IMR-90 (cell line): ENCODE measurements around the gene ZGRF1. TPM values are rescaled to one million over a fixed set of nuclear protein-coding genes. Genes with fewer than 3 reads are reported as not detected.

Source experiments
- ATAC-seq: fragments of 200-7000 bp; cut with Tn5 transposase; 2 replicates; pipeline ENCODE4 v1.9.1; 2020; ENCODE audit warnings: low read depth, mild to moderate bottlenecking, moderate library complexity
- BruUV-seq: library from RNA; stranded (reverse); fragments of 400-500 nt; replicated peaks from 2 replicates; lab custom pipeline; 2021; lab: Mats Ljungman, UMichigan
- CTCF ChIA-PET: fragments of 300-600 bp; formaldehyde crosslinking; extraction: SDS; loops from one replicate; lab custom pipeline; 2021; ENCODE audit warnings: antibody characterized with exemption; lab: Yijun Ruan, JAX
- POLR2A ChIA-PET: fragments of 300-600 bp; sonication (Branson Sonifier 250); formaldehyde crosslinking; loops from one replicate; lab custom pipeline; 2022; ENCODE audit warnings: antibody characterized with exemption; ENCODE audit not compliant: unreplicated experiment; lab: Charles Lee
- DNase-seq: peaks from one replicate; pipeline ENCODE4 v3.0.0; 2013
- H2AFZ ChIP-seq: replicated peaks from 2 replicates; pipeline ENCODE3; 2013; ENCODE audit warnings: low read length, mild to moderate bottlenecking; ENCODE audit not compliant: poor library complexity
- H2AK5ac ChIP-seq: 2 replicates; pipeline ENCODE4 v1.6.1; 2013; ENCODE audit warnings: low read depth, low read length, inconsistent platforms
- H2AK9ac ChIP-seq: replicated peaks from 2 replicates; pipeline ENCODE3; 2013; ENCODE audit warnings: mild to moderate bottlenecking, low read depth, low read length, moderate library complexity; ENCODE audit not compliant: poor library complexity
- H2BK120ac ChIP-seq: 2 replicates; pipeline ENCODE4 v1.6.1; 2013; ENCODE audit warnings: low read depth, low read length, inconsistent platforms
- H2BK15ac ChIP-seq: 3 replicates; pipeline ENCODE4 v1.6.1; 2013; ENCODE audit warnings: low read depth, low read length, inconsistent platforms
- H2BK20ac ChIP-seq: 2 replicates; pipeline ENCODE4 v1.6.1; 2013; ENCODE audit warnings: low read depth, mild to moderate bottlenecking, inconsistent platforms, low read length, moderate library complexity
- H2BK5ac ChIP-seq: 2 replicates; pipeline ENCODE4 v1.6.1; 2013; ENCODE audit warnings: mild to moderate bottlenecking, low read depth, low read length, inconsistent platforms; ENCODE audit not compliant: poor library complexity, severe bottlenecking
- H3K14ac ChIP-seq: replicated peaks from 2 replicates; pipeline ENCODE4 v1.6.1; 2013; ENCODE audit warnings: low read depth, low read length, inconsistent platforms
- H3K18ac ChIP-seq: 2 replicates; pipeline ENCODE4 v1.6.1; 2013; ENCODE audit warnings: low read depth, low read length, control low read depth
- H3K23ac ChIP-seq: 2 replicates; pipeline ENCODE4 v1.6.1; 2013; ENCODE audit warnings: low read depth, low read length, inconsistent platforms
- H3K27ac ChIP-seq: 2 replicates; pipeline ENCODE4 v1.5.1; 2013; ENCODE audit warnings: mild to moderate bottlenecking, control low read depth, low read length; ENCODE audit not compliant: insufficient read depth
- H3K27me3 ChIP-seq: 2 replicates; pipeline ENCODE4 v1.6.1; 2013; ENCODE audit warnings: low read length; ENCODE audit not compliant: control insufficient read depth, insufficient read depth
- H3K36me3 ChIP-seq: 2 replicates; pipeline ENCODE4 v1.6.1; 2013; ENCODE audit warnings: low read length, mixed read lengths; ENCODE audit not compliant: control insufficient read depth, insufficient read depth
- H3K4ac ChIP-seq: 2 replicates; pipeline ENCODE4 v1.6.1; 2013; ENCODE audit warnings: low read depth, low read length, inconsistent platforms
- H3K4me1 ChIP-seq: 2 replicates; pipeline ENCODE4 v1.6.1; 2013; ENCODE audit warnings: low read length, mixed read lengths; ENCODE audit not compliant: control insufficient read depth, insufficient read depth
- H3K4me2 ChIP-seq: 2 replicates; pipeline ENCODE4 v1.6.1; 2013; ENCODE audit warnings: low read depth, mild to moderate bottlenecking, control low read depth, low read length, moderate library complexity
- H3K4me3 ChIP-seq: 2 replicates; pipeline ENCODE4 v1.5.1; 2013; ENCODE audit warnings: low read depth, mild to moderate bottlenecking, control low read depth, low read length, moderate library complexity; ENCODE audit not compliant: insufficient read depth
- H3K56ac ChIP-seq: 2 replicates; pipeline ENCODE4 v1.6.1; 2013; ENCODE audit warnings: low read length, inconsistent platforms; ENCODE audit not compliant: insufficient read depth; ENCODE audit errors: extremely low read depth
- H3K79me1 ChIP-seq, 2 experiments: 2 replicates each; pipeline ENCODE4 v1.6.1; 2013; ENCODE audit warnings: low read length in 2 of 2, inconsistent platforms in 1 of 2, low read depth in 1 of 2
- H3K9ac ChIP-seq: 2 replicates; pipeline ENCODE4 v1.6.1; 2013; ENCODE audit warnings: low read depth, low read length, control low read depth
- H3K9me1 ChIP-seq: 2 replicates; pipeline ENCODE4 v1.6.1; 2013; ENCODE audit warnings: low read length, inconsistent platforms; ENCODE audit not compliant: insufficient read depth
- H3K9me3 ChIP-seq: 2 replicates; pipeline ENCODE4 v1.6.1; 2013; ENCODE audit warnings: low read length; ENCODE audit not compliant: control insufficient read depth, insufficient read depth
- H4K20me1 ChIP-seq: 2 replicates; pipeline ENCODE4 v1.6.1; 2013; ENCODE audit warnings: low read length, inconsistent platforms; ENCODE audit not compliant: insufficient read depth
- H4K5ac ChIP-seq: 2 replicates; pipeline ENCODE4 v1.6.1; 2013; ENCODE audit warnings: mild to moderate bottlenecking, low read depth, low read length, control low read depth
- H4K8ac ChIP-seq, 2 experiments: 2 replicates each; pipeline ENCODE4 v1.6.1; 2013; ENCODE audit warnings: low read depth in 2 of 2, low read length in 2 of 2, control low read depth in 1 of 2, inconsistent platforms in 1 of 2
- H4K91ac ChIP-seq: 2 replicates; pipeline ENCODE4 v1.6.1; 2013; ENCODE audit warnings: low read depth, low read length, inconsistent platforms; ENCODE audit not compliant: insufficient read depth
- BHLHE40 ChIP-seq: fragments of 150-350 bp; IDR thresholded peaks from 2 replicates; pipeline ENCODE4 v1.6.1; 2016; ENCODE audit warnings: mild to moderate bottlenecking, low read depth, low read length
- CEBPB ChIP-seq: IDR thresholded peaks from 2 replicates; pipeline ENCODE4 v1.6.1; 2012; ENCODE audit warnings: low read depth, low read length, improper control_type of control experiment
- CHD1 ChIP-seq: IDR thresholded peaks from 2 replicates; pipeline ENCODE4 v1.6.1; 2012; ENCODE audit warnings: low read depth, low read length, improper control_type of control experiment
- CTCF ChIP-seq: conservative IDR thresholded peaks from 2 replicates; pipeline ENCODE4 v1.5.1; 2012; ENCODE audit warnings: mild to moderate bottlenecking, low read depth, low read length, improper control_type of control experiment
- ELK1 ChIP-seq: fragments of 150-350 bp; IDR thresholded peaks from 2 replicates; pipeline ENCODE4 v1.6.1; 2016; ENCODE audit warnings: low read depth, mild to moderate bottlenecking, low read length, moderate library complexity, borderline replicate concordance
- FOS ChIP-seq: fragments of 150-350 bp; IDR thresholded peaks from 2 replicates; pipeline ENCODE4 v1.6.1; 2016; ENCODE audit warnings: low read depth, low read length
- MAFK ChIP-seq: IDR thresholded peaks from 2 replicates; pipeline ENCODE4 v1.6.1; 2012; ENCODE audit warnings: low read depth, low read length, improper control_type of control experiment
- MAZ ChIP-seq: IDR thresholded peaks from 2 replicates; pipeline ENCODE4 v1.6.1; 2012; ENCODE audit warnings: low read depth, mild to moderate bottlenecking, low read length, improper control_type of control experiment, moderate library complexity, borderline replicate concordance
- MXI1 ChIP-seq: IDR thresholded peaks from 2 replicates; pipeline ENCODE4 v1.6.1; 2012; ENCODE audit warnings: low read depth, mild to moderate bottlenecking, low read length, moderate library complexity, borderline replicate concordance
- NFE2L2 ChIP-seq: fragments of 150-350 bp; IDR thresholded peaks from 2 replicates; pipeline ENCODE4 v1.6.1; 2016; ENCODE audit warnings: low read depth, mild to moderate bottlenecking, low read length
- POLR2A ChIP-seq: IDR thresholded peaks from 2 replicates; pipeline ENCODE4 v1.6.1; 2012; ENCODE audit warnings: mild to moderate bottlenecking, low read depth, low read length
- RAD21 ChIP-seq: IDR thresholded peaks from 2 replicates; pipeline ENCODE4 v1.6.1; 2012; ENCODE audit warnings: low read length, improper control_type of control experiment
- RCOR1 ChIP-seq: IDR thresholded peaks from 2 replicates; pipeline ENCODE4 v1.6.1; 2012; ENCODE audit warnings: mild to moderate bottlenecking, low read length, improper control_type of control experiment; ENCODE audit not compliant: insufficient replicate concordance
- RFX5 ChIP-seq: IDR thresholded peaks from 2 replicates; pipeline ENCODE4 v1.8.0; 2012; ENCODE audit warnings: low read depth, mild to moderate bottlenecking, low read length, moderate library complexity
- SMC3 ChIP-seq: fragments of 150-350 bp; IDR thresholded peaks from 2 replicates; pipeline ENCODE4 v1.6.1; 2016; ENCODE audit warnings: low read depth, mild to moderate bottlenecking, antibody characterized with exemption, low read length, moderate library complexity
- USF2 ChIP-seq: fragments of 150-350 bp; IDR thresholded peaks from 2 replicates; pipeline ENCODE4 v1.6.1; 2017; ENCODE audit warnings: mild to moderate bottlenecking, antibody characterized with exemption, low read length, low read depth
- WGBS, 2 experiments: methylation state at CpG; one replicate each; pipeline versions ENCODE4 v1.1.5 to v1.1.7; 2013; ENCODE audit warnings: missing lambda C conversion rate in 2 of 2; ENCODE audit not compliant: insufficient read length in 1 of 2; ENCODE audit errors: extremely low coverage in 2 of 2; 5-methylcytosine and 5-hydroxymethylcytosine counted together
- dilution Hi-C: fragments of 300-500 bp; cut with HindIII; formaldehyde crosslinking; loops from one replicate; pipeline ENCODE4 v1.14.3; 2018; ENCODE audit warnings: low sequenced_read_pairs; ENCODE audit not compliant: unreplicated experiment
- in situ Hi-C: fragments of 300-500 bp; cut with MboI; formaldehyde crosslinking; loops from 3 replicates; pipeline ENCODE4 v1.14.3; 2019; ENCODE audit warnings: low sequenced_read_pairs, inconsistent platforms, mixed read lengths
- intact Hi-C: fragments of 100-400 bp; cut with micrococcal nuclease; formaldehyde crosslinking; loops from 2 replicates; pipeline ENCODE4 v1.10.0; 2022
- polyA plus RNA-seq, 3 experiments: library from polyadenylated mRNA; depleted of rRNA; stranded (reverse); fragments of >200 nt; gene quantifications; 2 replicates each; pipeline ENCODE4 v1.2.3, GENCODE V29; 2012; ENCODE audit warnings: low replicate concordance in 1 of 3
- total RNA-seq: library from RNA; depleted of rRNA; stranded (reverse); fragments of >200 nt; gene quantifications from 2 replicates; pipeline ENCODE4 v1.2.3, GENCODE V29; 2012

Gene ZGRF1
- total and polyA plus RNA-seq, 2 of the 4 experiments (the other 2 are of a cell fraction) = 2.8 to 5.6 TPM

GRCh38 chr4:112650332-112650731 is 13.6 kb upstream of the ZGRF1 start:
- Histone ChIP-seq H3K9me3 (no peaks in the 10 kb centered on the region), H4K8ac (no peak overlapping the region), H2AFZ (no peak overlapping the region), H3K9ac (no peak overlapping the region), H4K5ac (no peak overlapping the region), H3K4ac (no peak overlapping the region), H3K36me3 (peaks cover 29% of the 10 kb centered on the region), H4K20me1 (no peaks in the 10 kb centered on the region), H3K27ac (no peak overlapping the region), H2AK5ac (no peak overlapping the region), H2BK15ac (no peak overlapping the region), H3K79me1 (no peaks in the 10 kb centered on the region), H3K56ac (no peak overlapping the region), H3K27me3 (no peaks in the 10 kb centered on the region), H3K23ac (no peak overlapping the region), H3K4me2 (no peak overlapping the region), H4K91ac (no peak overlapping the region), H3K4me3 (no peak overlapping the region), H2BK120ac (no peak overlapping the region), H3K4me1 (no peaks in the 10 kb centered on the region), H3K14ac (no peak overlapping the region), H2BK5ac (no peak overlapping the region), H2AK9ac (no peak overlapping the region), H3K18ac (no peak overlapping the region), H3K9me1 (no peaks in the 10 kb centered on the region), H2BK20ac (no peak overlapping the region)
- ChIA-PET POLR2A (no interaction called here), CTCF (no interaction called here)
- BruUV-seq = no TSS peak
- TF ChIP-seq BHLHE40 (no peak), MXI1 (no peak), RFX5 (no peak), MAZ (no peak), FOS (no peak), RAD21 (no peak), SMC3 (no peak), RCOR1 (no peak), USF2 (no peak), POLR2A (no peak), ELK1 (no peak), CTCF (no peak), CEBPB (no peak), NFE2L2 (no peak), CHD1 (no peak), MAFK (no peak)
- dilution Hi-C loops (no loop called here), intact Hi-C loops (no loop called here), in situ Hi-C loops (no loop called here)
- DNase-seq (no peak), ATAC-seq (no peak)
- no CpG with 5 or more reads among the region's 4 CpGs for WGBS, 2 experiments
